GM13976 (cell line): ENCODE measurements around the gene H1-8.

Source experiments
- DNase-seq: peaks from one replicate; pipeline ENCODE4 v3.0.0; 2012; ENCODE audit warnings: low spot score
- in situ Hi-C: fragments of 300-500 bp; cut with MboI; formaldehyde crosslinking; loops from one replicate; pipeline ENCODE4 v1.12.0; 2022; ENCODE audit warnings: low sequenced_read_pairs, mixed read lengths, inconsistent platforms; ENCODE audit not compliant: unreplicated experiment
- TF ChIP-seq, protein P1 (sequence below): IDR thresholded peaks from 2 replicates; pipeline ENCODE4 v1.5.1; 2012; ENCODE audit warnings: borderline replicate concordance, mild to moderate bottlenecking; ENCODE audit not compliant: insufficient read depth; ENCODE audit errors: extremely low read depth, missing control alignments, control extremely low read depth

Gene H1-8

DNA sequence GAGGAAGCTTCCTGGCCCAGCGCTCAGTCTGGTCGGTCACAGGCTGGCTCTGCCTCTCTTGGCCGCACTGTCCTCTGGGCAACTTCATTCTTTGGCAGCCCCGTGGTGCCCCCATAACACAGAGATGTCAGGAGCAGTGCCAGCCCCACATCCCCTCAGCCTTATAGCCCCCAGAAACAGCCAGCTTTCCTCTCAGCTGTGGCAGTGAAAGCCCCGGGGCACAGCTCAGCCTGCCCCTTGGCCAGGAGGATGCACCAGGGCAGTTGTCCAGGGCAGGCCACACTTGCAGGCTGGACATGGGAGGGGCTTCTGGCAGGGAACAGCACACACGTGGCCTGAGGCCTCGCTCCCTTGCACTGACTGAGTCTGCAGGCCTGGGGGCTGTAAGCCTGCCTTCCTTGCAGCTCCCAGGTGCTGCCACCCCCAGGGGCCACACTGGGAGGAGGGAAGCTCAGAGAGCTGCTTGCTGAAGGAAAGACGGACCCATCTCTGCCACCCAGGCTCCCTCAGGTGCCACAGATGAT, 24.9 kb upstream of the H1-8 start:
- TF ChIP-seq, protein P1, sequence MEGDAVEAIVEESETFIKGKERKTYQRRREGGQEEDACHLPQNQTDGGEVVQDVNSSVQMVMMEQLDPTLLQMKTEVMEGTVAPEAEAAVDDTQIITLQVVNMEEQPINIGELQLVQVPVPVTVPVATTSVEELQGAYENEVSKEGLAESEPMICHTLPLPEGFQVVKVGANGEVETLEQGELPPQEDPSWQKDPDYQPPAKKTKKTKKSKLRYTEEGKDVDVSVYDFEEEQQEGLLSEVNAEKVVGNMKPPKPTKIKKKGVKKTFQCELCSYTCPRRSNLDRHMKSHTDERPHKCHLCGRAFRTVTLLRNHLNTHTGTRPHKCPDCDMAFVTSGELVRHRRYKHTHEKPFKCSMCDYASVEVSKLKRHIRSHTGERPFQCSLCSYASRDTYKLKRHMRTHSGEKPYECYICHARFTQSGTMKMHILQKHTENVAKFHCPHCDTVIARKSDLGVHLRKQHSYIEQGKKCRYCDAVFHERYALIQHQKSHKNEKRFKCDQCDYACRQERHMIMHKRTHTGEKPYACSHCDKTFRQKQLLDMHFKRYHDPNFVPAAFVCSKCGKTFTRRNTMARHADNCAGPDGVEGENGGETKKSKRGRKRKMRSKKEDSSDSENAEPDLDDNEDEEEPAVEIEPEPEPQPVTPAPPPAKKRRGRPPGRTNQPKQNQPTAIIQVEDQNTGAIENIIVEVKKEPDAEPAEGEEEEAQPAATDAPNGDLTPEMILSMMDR = no peak
- DNase-seq = no peak
- in situ Hi-C loops = no loop called here

DNA sequence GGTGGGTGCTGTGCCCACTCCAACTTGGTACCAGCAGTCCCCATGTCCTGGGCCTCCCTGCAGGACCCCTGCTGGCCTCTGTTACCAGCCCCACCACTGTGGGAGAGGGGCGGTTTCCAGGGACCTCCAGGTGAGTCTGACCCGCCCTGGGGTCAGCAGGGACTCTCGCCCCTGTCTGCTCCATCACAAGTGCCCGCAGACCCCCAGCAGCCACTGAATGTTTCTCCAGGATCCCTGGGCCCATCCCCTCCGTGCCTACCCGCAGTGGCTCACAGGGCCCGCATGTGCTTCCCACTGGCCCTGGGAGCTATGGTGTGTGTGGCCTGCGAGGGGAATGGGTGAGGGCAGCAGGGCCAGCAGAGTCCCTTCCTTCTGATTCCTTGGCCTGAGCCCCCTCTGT, 24.4 kb upstream of the H1-8 start:
- TF ChIP-seq, protein P1 = no peak
- in situ Hi-C loops = no loop called here
- DNase-seq = no peak

DNA sequence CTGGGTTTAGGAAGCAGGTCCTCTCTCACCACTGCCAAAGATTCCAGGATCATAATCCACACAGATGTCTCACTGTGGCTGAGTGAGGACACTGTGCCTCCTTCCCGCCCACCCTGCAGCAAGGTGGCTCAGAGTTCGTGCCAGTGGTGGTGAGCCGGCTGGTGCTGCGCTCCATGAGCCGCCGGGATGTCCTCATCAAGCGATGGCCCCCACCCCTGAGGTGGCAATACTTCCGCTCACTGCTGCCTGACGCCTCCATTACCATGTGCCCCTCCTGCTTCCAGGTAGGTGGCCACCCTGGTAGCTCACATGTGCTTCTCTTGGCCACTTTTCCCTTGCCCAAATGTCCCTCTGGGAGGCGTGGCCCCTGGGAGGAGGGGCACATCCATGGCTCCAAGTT, 23.5 kb upstream of the H1-8 start:
- in situ Hi-C loops = no loop called here
- DNase-seq = no peak
- TF ChIP-seq, protein P1 = no peak

DNA sequence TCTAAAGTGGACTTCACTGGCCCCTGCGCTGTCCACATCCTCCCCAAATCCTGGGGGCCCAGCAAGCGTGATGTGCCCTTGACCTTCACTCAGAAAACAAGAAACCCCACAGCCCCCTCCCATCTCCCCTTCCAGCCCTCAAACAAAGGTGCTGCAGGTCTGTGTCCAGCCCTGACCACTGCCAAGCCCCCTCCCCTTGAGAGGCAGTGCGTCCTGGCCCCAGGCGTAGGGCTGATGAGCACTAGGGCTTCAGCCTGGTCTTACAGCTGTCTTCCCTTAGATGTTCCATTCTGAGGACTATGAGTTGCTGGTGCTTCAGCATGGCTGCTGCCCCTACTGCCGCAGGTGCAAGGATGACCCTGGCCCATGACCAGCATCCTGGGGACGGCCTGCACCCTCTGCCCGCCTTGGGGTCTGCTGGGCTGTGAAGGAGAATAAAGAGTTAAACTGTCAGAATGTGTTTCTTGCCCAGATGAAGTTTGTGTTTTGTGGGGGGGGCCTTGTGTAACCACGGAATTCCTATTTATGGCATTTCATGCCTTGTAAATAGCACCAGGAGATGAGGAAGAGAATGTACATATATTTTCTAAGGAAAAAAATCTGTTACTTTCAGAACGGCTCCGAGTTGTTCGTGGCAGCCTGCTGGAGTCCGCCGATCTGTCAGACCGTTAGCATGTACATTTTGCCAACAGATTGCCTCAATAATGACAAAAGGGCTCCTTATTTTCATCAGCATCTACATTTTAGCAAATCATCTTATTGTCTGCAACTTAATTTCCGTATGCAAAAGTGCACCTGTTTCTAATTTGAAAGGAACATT, 22.9 kb upstream of the H1-8 start:
- DNase-seq = no peak
- TF ChIP-seq, protein P1 = no peak
- in situ Hi-C loops = no loop called here

DNA sequence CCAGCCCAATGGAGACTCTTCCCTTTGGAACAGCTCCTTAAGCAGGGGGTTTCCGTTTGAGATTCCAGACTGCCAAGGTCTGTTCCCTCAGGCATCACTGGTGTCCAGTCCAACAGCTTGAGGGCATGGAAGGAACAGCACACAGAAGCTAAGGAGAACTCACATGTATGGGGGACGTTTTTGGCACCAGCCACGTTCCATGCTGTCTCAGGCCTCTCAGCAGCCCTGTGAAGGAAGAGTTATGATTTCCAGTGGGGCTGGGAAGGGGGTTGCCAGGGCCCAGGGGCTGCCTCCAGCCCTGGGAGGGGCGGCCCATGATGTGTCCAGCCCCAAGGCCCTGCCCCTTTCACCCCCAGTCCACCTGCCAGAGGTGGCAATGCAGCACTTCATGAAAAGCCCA, 22.0 kb upstream of the H1-8 start:
- no peak for DNase-seq
- TF ChIP-seq, protein P1 = no peak
- in situ Hi-C loops = no loop called here

DNA sequence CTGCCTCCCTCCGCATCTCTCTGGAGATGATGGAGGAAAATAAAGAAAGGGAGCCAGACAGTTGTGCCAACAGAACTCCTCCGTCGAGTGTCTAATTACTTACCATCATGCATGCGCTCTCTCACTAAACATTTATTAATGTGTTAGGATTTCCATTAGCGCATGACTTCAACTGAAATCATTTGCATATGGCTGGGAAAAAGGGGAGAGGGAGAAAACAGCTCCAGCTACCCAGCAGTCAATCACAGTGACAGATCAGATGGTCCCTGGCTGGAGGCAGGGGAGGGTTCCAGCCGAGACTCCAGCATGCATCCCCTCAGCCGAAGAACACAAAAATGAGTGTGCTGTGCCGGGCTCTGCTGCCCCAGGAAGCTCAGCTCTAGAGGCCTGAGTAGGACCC, 21.4 kb upstream of the H1-8 start:
- TF ChIP-seq, protein P1 = no peak
- no peak for DNase-seq
- in situ Hi-C loops = no loop called here
